ENCODE data around the gene SLC39A11.
"Not testable (repeated sequence)": the region's sequence is repeated elsewhere in the genome, so short reads cannot be mapped to it uniquely, and the experiment has no call there.

Gene SLC39A11

DNA sequence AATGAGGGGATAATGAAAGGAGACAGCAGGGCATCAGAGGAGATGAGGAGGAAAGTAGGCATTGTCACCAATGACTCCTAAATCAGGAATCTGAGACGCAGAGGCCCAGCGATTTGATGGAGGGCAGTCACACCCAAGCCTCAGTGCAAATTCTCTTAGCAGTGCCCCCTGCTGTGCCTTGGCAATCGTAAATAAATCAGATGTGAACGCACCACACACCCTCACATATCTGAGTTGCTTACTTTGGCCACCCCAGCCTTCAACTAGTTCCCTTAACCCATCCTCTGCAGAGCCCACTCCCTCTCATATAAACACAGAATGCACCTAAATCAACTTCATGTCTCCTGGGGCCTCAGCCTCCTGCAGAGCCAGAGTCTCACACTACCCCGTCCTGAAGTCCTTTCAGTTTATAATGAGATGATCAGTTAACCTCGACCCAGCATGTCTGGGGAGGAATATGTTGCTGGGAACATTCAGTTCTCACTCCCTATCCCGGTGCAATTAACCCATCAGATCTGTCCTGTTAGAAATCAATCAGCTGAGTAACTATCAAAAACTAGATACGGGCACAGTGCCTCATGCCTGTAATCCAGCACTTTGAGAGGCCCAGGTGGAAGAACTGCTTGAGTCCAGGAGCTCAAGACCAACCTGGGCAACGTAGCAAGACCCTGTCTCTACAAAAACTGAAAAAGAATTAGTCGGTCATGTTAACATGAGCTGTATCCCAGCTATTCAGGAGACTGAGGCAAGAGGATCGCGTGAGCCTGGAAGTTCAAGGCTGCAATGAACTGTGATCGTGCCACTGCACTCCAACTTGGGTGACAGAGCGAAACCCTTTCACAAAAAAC, 78.4 kb downstream of the SLC39A11 start:
- DNase-seq (ENCODE audit: low read depth in 2 of 2, low spot score in 1 of 2): no peak

DNA sequence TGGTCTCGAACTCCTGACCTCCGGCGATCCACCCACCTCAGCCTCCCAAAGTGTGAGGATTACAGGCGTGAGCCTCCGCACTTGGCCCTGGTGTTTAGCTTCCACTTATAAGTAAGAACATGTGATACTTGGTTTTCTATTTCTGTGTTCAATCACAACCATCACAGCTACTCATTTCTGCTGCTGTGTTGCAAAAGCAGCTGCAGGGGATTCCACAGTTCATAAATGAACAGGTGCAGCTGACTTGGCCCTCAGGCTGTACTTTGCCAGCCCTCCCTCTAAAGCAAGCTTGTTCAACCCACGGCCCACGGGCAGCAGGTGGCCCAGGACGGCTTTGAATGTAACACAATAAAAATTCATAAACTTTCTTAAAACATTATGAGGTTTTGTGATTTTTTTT, 79.2 kb downstream of the SLC39A11 start:
- DNase-seq (ENCODE audit: low read depth in 2 of 2, low spot score in 1 of 2): no peak

DNA sequence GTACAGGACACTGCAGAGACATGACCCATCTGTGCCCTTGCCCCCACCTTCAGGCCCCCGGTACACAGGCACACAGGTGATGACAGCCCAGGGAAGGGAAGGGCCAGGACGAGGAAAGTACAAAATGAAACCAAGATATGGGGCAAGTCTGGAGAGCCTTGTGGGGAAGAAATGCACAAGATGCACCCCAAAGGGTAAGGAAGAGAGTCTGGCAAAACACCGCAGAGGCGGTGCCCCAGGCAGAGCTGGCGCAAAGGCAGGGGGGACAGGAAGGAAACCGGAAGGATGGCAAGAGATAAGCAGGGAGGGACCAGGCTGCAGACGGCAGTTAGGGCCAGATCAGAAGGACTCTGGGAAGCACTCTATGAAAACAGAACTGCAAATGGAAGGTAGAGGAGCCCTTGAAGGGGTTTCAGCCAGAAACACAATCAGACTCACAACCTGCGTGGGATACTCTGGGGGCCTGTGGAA, 81.4 kb downstream of the SLC39A11 start:
- no peak for DNase-seq (ENCODE audit: low read depth in 2 of 2, low spot score in 1 of 2)

DNA sequence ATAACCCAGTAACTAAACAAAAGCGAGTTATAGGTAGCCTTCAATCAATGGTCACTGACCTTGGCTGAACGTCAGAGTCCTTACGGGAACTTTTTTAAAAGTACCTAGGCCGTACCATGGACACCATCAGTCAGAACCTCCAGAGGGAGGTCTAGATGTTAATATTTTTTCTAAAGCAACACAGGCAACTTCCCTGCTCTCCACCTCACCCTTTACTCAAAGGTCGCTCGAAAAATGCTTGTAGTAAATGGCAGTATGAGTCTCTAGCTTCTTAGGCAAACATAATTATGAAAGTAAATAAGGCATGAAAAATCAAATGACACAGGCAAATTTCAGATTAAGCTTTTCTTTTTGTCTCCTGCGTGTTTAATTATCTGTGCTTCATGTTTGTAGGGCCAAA, 82.1 kb downstream of the SLC39A11 start:
- DNase-seq (ENCODE audit: low read depth in 2 of 2, low spot score in 1 of 2): no peak

DNA sequence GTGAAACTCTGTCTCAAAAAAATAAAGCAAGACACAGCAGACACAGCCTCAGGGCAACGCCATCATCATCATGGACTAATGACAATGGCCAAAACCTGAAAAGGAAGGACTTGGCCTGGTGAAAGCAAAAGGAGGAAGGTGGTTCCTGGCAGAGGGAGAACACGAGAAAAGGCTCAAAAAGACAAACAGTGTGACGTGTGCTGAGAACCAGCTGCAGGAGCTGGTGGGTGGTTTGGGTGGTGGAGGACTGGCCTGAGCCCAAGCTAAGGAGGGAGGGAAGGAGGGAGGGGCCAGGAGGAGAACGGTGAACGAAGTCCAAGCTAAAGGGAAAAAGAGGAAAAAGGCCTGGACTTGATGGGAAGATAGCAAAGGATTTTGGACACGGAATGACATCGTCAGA, 85.1 kb downstream of the SLC39A11 start:
- DNase-seq (ENCODE audit: low read depth in 2 of 2, low spot score in 1 of 2): no peak

DNA sequence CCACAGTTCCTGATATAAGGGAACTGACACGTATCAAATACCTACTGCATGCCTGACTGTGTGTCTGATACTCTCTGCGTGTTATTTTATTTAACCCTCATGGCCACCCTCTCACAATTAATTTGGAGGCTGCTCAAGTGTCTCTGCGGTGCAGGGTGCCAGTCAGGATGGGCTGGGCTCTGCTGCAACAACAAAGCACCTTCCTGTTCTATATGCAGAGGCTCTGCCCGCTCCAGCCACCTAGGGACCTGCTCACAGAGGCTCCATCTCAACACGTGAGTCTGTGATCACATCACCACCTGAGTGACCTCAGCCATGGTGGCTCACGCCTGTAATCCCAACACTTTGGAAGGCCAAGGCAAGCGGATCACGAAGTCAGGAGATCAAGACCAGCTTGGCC, 87.1 kb downstream of the SLC39A11 start:
- DNase-seq (ENCODE audit: low read depth in 2 of 2, low spot score in 1 of 2): no peak

DNA sequence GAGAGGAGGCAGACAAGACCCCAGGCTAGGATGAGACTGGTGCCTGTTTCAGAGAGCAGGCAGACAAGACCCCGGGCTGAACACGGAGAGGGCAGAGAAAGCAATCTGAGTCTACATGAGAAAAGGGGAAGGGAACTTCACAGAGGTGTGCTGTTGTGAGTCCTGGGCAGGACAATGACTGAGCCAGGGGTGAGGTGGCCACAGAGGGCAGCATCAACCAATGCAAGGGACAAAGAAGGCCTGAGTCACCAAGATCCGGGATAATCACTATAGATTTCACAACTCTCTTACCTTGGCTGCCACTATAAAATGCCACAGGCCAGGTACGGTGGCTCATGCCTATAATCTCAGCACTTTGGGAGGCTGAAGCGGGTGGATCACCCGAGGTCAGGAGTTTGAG, 89.0 kb downstream of the SLC39A11 start:
- no peak for DNase-seq (ENCODE audit: low read depth in 2 of 2, low spot score in 1 of 2)

DNA sequence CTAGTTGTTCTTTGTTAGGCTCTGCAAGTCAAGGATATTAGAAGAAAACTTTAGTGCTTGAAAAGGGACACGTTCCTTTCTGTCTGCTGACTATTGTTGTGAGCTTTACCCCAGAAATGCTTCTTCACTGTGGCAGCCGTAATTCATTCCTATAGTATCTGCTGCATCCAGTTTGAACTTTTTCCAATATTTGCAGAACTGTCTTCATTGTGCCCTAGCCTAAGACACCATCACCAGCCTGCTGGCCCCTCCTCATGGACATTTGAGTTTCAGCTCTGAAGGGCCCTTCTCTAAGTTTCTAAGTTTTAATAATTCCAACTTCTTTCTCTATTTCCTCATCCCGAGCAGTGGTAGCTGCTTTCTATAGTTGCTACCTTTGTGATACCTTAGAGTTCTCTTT, 91.7 kb downstream of the SLC39A11 start:
- no peak for DNase-seq (ENCODE audit: low read depth in 2 of 2, low spot score in 1 of 2)

DNA sequence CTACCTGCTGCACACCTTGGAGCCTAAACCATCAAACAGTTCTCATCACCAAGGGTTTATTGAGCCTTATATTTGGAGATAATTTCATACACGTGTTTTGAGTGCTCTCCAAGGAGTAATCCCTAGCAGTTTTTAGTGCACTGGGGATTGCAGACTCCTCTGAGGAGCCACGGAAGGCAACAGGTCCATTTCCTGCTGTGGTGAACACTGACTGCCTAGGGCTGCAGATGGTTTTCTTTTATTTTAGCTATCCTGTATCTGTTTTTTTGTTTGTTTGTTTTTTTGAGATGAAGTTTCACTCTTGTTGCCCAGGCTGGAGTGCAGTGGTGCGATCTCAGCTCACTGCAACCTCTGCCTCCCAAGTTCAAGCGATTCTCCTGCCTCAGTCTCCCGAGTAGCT, 93.0 kb downstream of the SLC39A11 start:
- DNase-seq (ENCODE audit: low read depth in 2 of 2, low spot score in 1 of 2): not testable (repeated sequence)

DNA sequence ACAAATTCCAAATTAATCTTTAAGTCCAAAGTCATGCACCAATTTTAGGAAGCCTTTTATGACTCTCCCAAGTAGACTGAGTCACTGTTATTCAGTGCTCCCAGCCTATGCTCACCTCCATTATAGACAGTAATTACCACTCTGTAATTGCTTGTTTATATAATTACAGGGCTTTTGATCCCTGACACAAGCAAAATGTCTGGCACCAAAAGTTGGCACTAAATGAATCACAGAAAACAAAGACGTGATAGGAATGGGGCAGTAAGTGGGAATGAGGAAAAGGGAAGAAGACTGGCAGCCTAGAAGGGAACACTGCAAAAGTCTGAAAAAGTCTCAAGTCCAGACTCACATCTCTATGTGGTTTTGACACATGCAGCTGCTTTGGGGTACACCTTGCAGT, 94.1 kb downstream of the SLC39A11 start:
- DNase-seq (ENCODE audit: low read depth in 2 of 2, low spot score in 1 of 2): no peak

DNA sequence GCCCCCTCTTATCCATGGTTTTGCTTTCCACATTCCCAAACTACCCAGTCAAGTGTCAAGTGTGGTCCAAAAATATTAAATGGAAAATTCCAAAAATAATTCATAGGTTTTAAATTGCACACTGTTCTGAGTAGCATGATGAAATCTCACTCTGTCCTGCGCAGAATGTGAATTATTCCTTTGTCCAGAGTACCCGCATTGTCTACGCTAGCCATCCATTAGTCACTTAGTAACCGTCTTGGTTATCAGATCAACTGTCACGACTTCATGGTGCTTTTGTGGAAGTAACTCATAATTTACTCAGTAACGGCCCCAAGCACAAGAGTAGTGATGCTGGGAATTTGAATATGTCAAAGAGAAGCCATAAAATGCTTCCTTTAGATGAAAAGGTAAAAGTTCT, 94.9 kb downstream of the SLC39A11 start:
- DNase-seq (ENCODE audit: low read depth in 2 of 2, low spot score in 1 of 2): no peak

DNA sequence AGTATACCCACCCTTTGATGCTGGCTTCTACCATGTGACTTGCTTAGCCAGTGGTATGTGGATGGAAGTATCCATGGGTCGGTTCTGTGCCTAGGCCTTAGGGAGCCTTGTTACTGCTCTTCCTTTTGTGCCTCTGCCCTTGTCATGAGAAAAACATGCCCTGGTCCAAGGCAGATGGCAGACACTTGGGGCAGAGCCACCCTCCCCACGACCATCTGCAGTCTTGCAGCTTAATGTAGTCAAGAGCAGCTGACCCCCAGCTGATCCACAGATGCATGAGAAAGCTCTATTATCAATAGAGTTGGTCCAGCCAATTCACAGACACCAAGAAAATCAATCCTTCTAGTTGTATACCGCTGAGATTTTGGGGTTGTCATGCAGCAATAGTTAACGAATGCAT, 95.7 kb downstream of the SLC39A11 start:
- DNase-seq (ENCODE audit: low read depth in 2 of 2, low spot score in 1 of 2): no peak

DNA sequence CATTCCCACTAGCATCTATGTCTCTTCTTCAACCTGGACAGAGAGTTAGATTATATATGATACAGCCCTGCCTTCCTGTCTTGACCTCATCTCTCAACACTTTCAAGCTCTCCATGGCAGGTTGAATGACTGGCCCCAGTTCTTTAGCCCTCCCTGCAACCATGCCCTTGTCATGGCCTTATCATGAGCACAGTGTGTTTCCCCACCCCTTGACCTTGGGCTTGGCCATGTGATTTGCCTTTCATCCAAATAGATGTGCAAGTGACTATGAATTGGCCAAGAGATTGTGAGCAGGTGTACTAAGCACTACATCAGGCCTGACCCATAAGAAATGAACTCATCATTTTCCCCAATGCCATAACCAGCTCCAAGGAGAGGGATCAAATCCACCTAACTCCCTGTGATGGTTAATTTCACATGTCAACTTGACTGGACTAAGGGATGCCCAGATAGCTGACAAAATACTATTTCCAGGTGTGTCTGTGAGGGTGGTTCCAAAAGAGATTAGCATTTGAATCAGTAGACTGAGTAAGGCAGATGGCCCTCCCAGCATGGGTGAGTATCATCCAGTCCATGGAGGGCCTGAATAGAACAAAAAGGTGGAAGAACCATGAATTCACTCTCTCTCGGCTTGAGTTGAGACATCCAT, 97.4 kb downstream of the SLC39A11 start:
- no peak for DNase-seq (ENCODE audit: low read depth in 2 of 2, low spot score in 1 of 2)

DNA sequence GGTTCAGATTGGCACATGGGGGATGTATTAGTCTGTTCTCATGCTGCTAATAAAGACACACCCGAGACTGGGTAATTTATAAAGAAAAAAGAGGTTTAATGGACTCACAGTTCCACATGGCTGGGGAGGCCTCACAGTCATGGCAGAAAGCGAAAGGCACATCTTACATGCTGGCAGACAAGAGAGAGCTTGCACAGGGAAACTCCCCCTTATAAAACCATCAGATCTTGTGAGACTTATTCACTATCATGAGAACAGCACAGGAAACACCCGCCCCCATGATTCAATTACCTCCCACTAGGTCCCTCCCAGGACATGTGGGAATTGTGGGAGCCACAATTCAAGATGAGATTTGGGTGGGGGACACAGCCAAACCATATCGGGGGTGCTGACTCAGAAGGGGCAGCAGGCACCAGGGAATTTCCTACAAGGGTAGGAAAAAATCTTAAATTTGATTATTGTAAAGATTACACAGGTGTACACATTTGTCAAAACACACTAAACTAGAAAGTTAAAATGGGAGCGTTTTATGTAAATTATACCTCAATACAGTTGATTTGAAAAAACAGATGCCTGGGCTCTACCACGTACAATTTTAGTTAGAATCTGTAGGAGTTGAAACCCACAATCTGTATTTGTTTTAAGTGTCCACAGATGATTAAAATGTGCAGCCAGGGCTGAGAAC, 99.6 kb downstream of the SLC39A11 start:
- not testable (repeated sequence) for DNase-seq (ENCODE audit: low read depth in 2 of 2, low spot score in 1 of 2)

DNA sequence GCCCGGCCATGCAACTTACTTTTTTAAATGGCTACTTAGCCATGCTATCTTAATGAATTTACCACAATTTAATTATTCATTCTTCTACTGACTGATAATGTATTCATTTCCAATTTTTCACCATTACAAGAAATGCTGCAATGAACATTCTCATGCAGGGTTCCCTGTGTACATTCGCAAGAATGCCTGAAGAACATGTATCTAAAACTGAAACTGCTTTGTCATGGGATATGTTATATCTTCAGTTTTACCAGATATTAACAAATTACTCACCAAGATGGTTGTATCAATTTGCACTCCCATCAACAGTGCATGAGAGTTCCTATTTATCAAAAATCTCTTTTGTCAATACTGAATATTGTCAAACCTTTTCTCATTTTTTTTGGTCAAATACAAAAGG, 100.8 kb downstream of the SLC39A11 start:
- DNase-seq (ENCODE audit: low read depth in 2 of 2, low spot score in 1 of 2): no peak

DNA sequence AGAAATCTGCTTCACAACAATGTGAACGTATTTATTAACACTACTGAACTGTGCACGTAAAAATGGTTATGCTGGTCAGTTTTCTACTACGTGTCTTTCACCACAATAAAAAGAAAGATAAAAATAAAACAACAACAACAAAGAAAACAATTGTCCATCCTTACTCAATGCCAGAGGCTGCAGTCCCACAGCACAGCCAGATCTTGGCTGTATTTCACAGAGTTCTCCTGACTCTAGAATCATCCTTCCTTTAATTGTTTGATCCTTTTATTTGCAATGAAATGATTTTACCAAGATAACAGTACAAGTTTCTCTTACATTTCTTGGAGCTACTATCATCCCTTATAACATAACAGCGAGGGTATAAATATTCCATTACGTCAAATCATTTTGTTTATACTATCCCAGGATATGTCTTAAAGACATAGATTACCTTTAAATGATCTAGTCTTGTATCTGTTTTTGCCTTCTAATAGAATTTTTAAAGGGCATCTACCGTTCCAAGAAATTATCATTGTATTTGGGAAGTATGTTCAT, 103.3 kb downstream of the SLC39A11 start:
- DNase-seq (ENCODE audit: low read depth in 2 of 2, low spot score in 1 of 2): no peak

DNA sequence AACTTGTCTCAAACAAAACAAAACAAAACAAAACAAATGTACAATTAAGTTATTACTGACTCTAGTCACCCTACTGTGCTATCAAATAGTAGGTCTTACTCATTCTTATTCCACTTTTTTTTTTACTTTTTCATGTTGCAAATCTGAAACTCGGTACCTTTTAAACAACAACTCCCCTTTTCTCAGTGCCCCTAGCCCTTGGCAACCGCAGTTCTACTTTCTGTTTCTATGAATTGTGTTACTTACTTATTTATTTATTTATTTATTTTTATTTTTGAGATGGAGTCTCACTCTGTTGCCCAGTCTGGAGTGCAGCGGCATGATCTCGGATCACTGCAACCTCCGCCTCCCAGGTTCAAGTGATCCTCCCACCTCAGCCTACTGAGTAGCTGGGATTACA, 104.0 kb downstream of the SLC39A11 start:
- DNase-seq (ENCODE audit: low read depth in 2 of 2, low spot score in 1 of 2): no peak

DNA sequence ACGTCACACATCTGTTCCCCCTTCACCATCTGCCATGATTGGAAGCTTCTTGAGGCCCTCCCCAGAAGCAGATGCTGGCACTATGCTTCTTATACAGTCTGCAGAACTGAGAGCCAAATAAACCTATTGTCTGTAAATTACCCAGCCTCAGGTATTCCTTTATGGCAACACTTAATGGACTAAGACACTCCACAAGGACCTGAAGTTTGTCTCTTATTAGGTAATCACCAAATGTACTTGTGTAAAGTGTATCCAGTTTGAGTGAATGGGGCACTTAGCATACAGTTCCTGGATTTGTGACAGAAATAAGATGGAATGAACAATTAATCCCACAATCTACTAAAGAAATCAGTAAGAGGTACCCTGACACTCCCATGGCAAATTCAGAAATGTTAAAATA, 105.3 kb downstream of the SLC39A11 start:
- no peak for DNase-seq (ENCODE audit: low read depth in 2 of 2, low spot score in 1 of 2)

DNA sequence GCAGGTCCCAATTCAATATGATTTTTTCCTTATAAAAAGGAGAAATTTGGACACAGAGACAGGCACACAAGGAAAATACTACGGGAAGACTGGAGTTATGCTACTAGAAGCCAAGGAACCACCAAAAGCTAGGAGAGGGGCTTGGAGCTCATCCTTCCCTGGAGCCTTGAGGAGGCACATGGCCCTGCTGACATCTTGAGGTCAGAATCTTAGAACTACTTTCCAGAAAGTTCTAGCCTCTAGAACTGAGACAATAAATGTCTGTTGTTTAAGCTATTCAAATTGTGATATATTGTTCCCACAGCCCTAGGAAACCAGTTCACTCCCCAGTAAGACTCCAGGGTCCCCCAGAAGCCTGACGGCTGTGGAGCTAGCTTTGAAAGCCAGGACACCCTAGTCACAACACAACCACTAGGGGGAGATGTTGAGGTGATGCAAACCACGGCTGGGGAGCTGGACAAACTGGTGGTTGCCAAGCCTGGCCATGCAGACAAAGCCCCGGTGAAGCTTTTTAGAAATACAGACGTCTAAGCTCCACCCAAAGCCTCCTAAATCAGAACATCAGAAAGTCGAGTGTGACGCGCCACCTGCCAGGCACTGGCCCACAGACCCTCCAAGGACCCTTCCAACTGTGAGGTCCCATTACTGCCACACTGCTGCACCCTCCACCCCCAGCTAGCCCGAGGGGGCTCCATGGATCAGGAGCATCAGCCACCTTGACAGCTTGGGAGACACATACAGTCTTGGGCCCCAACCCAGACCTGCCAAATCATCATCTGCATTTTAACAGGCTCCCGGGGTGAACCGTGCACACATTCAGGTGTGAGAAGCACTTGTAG, 106.4 kb downstream of the SLC39A11 start:
- DNase-seq (ENCODE audit: low read depth in 2 of 2, low spot score in 1 of 2): peak in 1 of 2 donors; percentile 16

DNA sequence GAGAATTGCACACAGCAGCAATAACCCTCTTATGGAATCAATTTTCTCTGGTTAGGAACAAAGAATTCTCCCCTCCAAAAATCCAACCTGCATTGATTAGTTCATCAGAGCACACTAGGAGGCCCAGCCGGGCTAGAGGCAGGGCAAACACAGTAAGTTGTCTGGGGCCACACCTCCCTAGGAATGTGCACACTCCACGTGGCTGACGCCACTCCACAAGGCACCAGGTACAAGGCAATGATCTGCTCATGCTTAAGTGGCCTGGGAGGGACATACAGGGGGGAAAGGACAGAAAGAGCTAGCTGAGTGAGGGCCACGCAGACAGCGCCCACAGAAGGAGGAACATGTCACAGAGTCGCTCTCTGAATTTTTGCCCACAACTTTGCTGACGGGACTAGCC, 107.6 kb downstream of the SLC39A11 start:
- DNase-seq (ENCODE audit: low read depth in 2 of 2, low spot score in 1 of 2): no peak
